Lung (tissue), 12 donors: ENCODE data around the gene CTPS1. TPM values are rescaled to one million over a fixed set of nuclear protein-coding genes. Genes with fewer than 3 reads are reported as not detected.

Experiments
- ATAC-seq: fragments of 200-7000 bp; cut with Tn5 transposase; one replicate; pipeline ENCODE4 v1.9.1; 2020; ENCODE audit warnings: moderate number of reproducible peaks; ENCODE audit not compliant: insufficient read depth, low FRiP score
- DNase-seq, 3 donors: peaks; one replicate each; pipeline ENCODE4 v3.0.0-alpha.2; 2013 to 2017
- H3K27ac ChIP-seq, 2 donors: one replicate each; pipeline ENCODE4 v1.5.1; 2013; ENCODE audit warnings: mild to moderate bottlenecking in 2 of 2, moderate library complexity in 2 of 2, control low read depth in 1 of 2, inconsistent platforms in 1 of 2, low read depth in 1 of 2, low read length in 1 of 2
- H3K27me3 ChIP-seq, 3 donors: one replicate each; pipeline ENCODE4 v1.5.1; 2013; ENCODE audit warnings: low read length in 2 of 3; ENCODE audit not compliant: control insufficient read depth in 3 of 3, insufficient read depth in 3 of 3
- H3K36me3 ChIP-seq, 4 donors: one replicate each; pipeline ENCODE4 v1.5.1; 2013; ENCODE audit warnings: low read length in 4 of 4, mild to moderate bottlenecking in 1 of 4, moderate library complexity in 1 of 4; ENCODE audit not compliant: control insufficient read depth in 4 of 4, insufficient read depth in 4 of 4
- H3K4me1 ChIP-seq, 5 donors: one replicate each; pipeline ENCODE4 v1.5.1; 2013; ENCODE audit warnings: low read length in 5 of 5, mild to moderate bottlenecking in 2 of 5, moderate library complexity in 1 of 5; ENCODE audit not compliant: control insufficient read depth in 5 of 5, insufficient read depth in 5 of 5
- H3K4me3 ChIP-seq: one replicate; pipeline ENCODE4 v1.5.1; 2013; ENCODE audit warnings: mild to moderate bottlenecking, control low read depth, moderate library complexity
- H3K9ac ChIP-seq, 2 donors: one replicate each; pipeline ENCODE4 v1.5.1; 2013; ENCODE audit warnings: low read length in 2 of 2, control low read depth in 1 of 2; ENCODE audit not compliant: insufficient read depth in 1 of 2
- H3K9me3 ChIP-seq, 4 donors: one replicate each; pipeline ENCODE4 v1.5.1; 2013; ENCODE audit warnings: low read length in 3 of 4, mild to moderate bottlenecking in 1 of 4, moderate library complexity in 1 of 4; ENCODE audit not compliant: control insufficient read depth in 4 of 4, insufficient read depth in 3 of 4
- WGBS, 2 donors: extraction: QIAGEN DNeasy Blood & Tissue Kit; methylation state at CpG; one replicate each; pipeline ENCODE4 v1.1.7; 2013; 5-methylcytosine and 5-hydroxymethylcytosine counted together
- polyA plus RNA-seq, 2 donors: library from polyadenylated mRNA; stranded (reverse); fragments of 200-250 nt; gene quantifications; one replicate each; pipeline ENCODE4 v1.2.1, GENCODE V29; 2013
- total RNA-seq, 2 donors: library from RNA; depleted of rRNA in 1 of 2; stranded (reverse); fragments of >200 nt in 1 of 2; gene quantifications; one replicate each; pipeline ENCODE4 v1.2.1, GENCODE V29; 2014 to 2021
- TF ChIP-seq, protein P1 (sequence below): IDR thresholded peaks from 2 replicates; pipeline ENCODE4 v1.5.1; 2012; ENCODE audit warnings: mild to moderate bottlenecking; ENCODE audit errors: control extremely low read depth, extremely low read depth
- donor health status: control.
- donor health status: control.
- donor health status: Bipolar disorder and iron deficiency.
- donor health status: healthy.
- donor health status: DM: yes; HTN: yes; CAD: no.

CTPS1 gene
- total and polyA plus RNA-seq, 4 donors = 10.6 to 26.0 (median 19.5) TPM

GRCh38 chr1:40939320-40940059 lies 40.0 kb upstream of the CTPS1 start:
- Histone ChIP-seq H3K27me3 (no peaks in the 10 kb centered on the region), H3K9me3 (no peaks in the 10 kb centered on the region), H3K9ac (no peak overlapping the region), H3K36me3 (no peaks in the 10 kb centered on the region), H3K4me3 (no peak overlapping the region), H3K27ac (no peak overlapping the region), H3K4me1 (peaks cover 0 to 3% (median 0%) of the 10 kb centered on the region in 5 donors)
- TF ChIP-seq, protein P1, sequence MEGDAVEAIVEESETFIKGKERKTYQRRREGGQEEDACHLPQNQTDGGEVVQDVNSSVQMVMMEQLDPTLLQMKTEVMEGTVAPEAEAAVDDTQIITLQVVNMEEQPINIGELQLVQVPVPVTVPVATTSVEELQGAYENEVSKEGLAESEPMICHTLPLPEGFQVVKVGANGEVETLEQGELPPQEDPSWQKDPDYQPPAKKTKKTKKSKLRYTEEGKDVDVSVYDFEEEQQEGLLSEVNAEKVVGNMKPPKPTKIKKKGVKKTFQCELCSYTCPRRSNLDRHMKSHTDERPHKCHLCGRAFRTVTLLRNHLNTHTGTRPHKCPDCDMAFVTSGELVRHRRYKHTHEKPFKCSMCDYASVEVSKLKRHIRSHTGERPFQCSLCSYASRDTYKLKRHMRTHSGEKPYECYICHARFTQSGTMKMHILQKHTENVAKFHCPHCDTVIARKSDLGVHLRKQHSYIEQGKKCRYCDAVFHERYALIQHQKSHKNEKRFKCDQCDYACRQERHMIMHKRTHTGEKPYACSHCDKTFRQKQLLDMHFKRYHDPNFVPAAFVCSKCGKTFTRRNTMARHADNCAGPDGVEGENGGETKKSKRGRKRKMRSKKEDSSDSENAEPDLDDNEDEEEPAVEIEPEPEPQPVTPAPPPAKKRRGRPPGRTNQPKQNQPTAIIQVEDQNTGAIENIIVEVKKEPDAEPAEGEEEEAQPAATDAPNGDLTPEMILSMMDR = no peak
- peak in 2 of 3 donors; percentile 79 to 90 for DNase-seq
- WGBS, 2 donors = 65 to 67% methylated on average over 12 of the region's 12 CpGs
- ATAC-seq = no peak

DNA sequence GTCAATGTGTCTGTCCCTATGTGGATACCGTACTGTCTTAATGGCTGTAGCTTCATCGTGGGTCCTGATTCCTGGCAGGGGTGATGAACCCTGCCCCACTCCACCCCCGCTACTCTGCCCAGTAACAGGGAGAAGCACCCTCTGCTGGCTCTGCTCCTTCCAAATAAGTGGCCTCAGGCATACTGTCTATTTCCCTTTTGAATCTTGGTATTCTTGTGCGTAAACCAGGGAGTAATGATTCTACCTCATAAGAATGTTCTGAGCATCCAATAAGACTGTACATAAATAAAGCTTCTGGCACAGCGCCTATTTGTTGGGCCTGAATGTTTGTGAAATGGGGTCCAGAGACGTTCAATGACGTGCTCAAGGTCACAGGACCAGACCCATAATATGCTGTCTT lies 35.2 kb upstream of the CTPS1 start:
- H3K27me3 ChIP-seq = no peaks in the 10 kb centered on the region
- ATAC-seq (no peak), DNase-seq (peak in 2 of 3 donors; percentile 30)
- no peak overlapping the region for H3K4me3 ChIP-seq
- WGBS, 2 donors = 61 to 81% methylated on average over 7 of the region's 7 CpGs
- H3K36me3 ChIP-seq = no peaks in the 10 kb centered on the region
- no peak overlapping the region for H3K9ac ChIP-seq
- peak overlapping the region in 1 of 2 donors; percentile 61 for H3K27ac ChIP-seq
- no peaks in the 10 kb centered on the region for H3K9me3 ChIP-seq
- TF ChIP-seq, protein P1 = no peak
- peaks cover 0 to 3% (median 0%) of the 10 kb centered on the region in 5 donors for H3K4me1 ChIP-seq

DNA sequence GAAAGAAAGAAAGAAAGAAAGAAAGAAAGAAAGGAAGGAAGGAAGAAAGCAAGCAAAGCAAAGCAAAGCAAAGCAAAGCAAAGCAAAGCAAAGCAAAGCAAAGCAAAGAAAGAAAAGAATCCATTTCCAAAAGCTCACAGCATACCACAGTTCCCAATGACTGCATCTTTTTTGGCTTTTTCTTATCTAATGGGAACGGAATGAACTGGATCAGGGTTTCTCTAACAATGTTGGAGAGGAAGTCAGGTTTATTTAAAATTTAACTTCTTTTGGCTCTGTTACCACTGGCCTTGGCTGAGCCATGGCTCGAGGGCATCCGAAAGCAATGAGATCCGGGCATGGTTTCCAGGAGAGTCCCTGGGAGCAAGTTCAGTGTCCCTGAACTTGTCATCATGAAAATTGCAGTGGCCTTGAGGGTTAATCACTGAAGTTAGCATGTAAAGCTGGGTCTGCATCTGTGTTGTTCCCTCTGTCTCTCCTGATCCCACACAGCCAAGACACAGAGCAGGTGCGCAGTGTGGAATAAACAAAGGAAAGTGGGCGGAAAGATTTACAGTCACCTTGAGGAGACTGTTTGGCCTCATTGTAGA lies 34.6 kb upstream of the CTPS1 start:
- H3K4me3 ChIP-seq = no peak overlapping the region
- H3K4me1 ChIP-seq = no peaks in the 10 kb centered on the region
- ATAC-seq = no peak
- no peaks in the 10 kb centered on the region for H3K36me3 ChIP-seq
- TF ChIP-seq, protein P1 = no peak
- DNase-seq = no peak
- H3K9ac ChIP-seq = no peak overlapping the region
- H3K27me3 ChIP-seq = no peaks in the 10 kb centered on the region
- 45 to 75% methylated on average over 6 of the region's 6 CpGs for WGBS, 2 donors
- H3K9me3 ChIP-seq = no peaks in the 10 kb centered on the region
- H3K27ac ChIP-seq = no peak overlapping the region
